Stomach (tissue), 9 donors: Measurements from ENCODE around the gene RNF166. TPM values are rescaled to one million over a fixed set of nuclear protein-coding genes. Genes with fewer than 3 reads are reported as not detected.

Source experiments
- DNase-seq, 2 donors: peaks; one replicate each; pipeline versions ENCODE4 v3.0.0 to v3.0.0-alpha.2; 2013 to 2019
- H3K27ac ChIP-seq, 5 donors: fragments of 200-600 bp in 4 of 5; sonication (generic) in 4 of 5; one replicate each; pipeline ENCODE4 v1.5.1; 2013 to 2019; ENCODE audit warnings: mild to moderate bottlenecking in 1 of 5, moderate library complexity in 1 of 5
- H3K27me3 ChIP-seq, 3 donors: fragments of 200-600 bp; sonication (generic); one replicate each; pipeline ENCODE4 v1.5.1; 2017 to 2019; ENCODE audit warnings: mixed run types in 1 of 3
- H3K36me3 ChIP-seq, 4 donors: fragments of 200-600 bp; sonication (generic); 1 replicate in 3 of 4; 2 replicates in 1 of 4; pipeline ENCODE4 v1.5.1; 2016 to 2019
- H3K4me1 ChIP-seq, 4 donors: fragments of 200-600 bp; sonication (generic); one replicate each; pipeline ENCODE4 v1.5.1; 2016 to 2019
- H3K4me3 ChIP-seq, 4 donors: fragments of 200-600 bp; sonication (generic) in 3 of 4; one replicate each; pipeline ENCODE4 v1.5.1; 2016 to 2019; ENCODE audit warnings: mild to moderate bottlenecking in 1 of 4
- H3K9me3 ChIP-seq, 4 donors: fragments of 200-600 bp; sonication (generic); one replicate each; pipeline ENCODE4 v1.5.1; 2016 to 2019
- CTCF ChIP-seq, 7 experiments: fragments of 450-650 bp in 4 of 7; fragments of 200-600 bp in 3 of 7; sonication (generic) in 3 of 7; IDR thresholded peaks; one replicate each; pipeline ENCODE4 v1.5.1; 2016 to 2019; ENCODE audit warnings: antibody characterized with exemption in 7 of 7, control low read depth in 2 of 7, mild to moderate bottlenecking in 1 of 7
- EP300 ChIP-seq: sonication (generic); formaldehyde crosslinking; IDR thresholded peaks from one replicate; pipeline ENCODE4 v1.6.1; 2017; ENCODE audit warnings: antibody characterized with exemption
- POLR2A ChIP-seq, 4 donors: fragments of 450-650 bp; IDR thresholded peaks; one replicate each; pipeline ENCODE4 v1.6.1; 2016; ENCODE audit warnings: antibody characterized with exemption in 4 of 4, control low read depth in 2 of 4, mild to moderate bottlenecking in 1 of 4, moderate library complexity in 1 of 4
- POLR2AphosphoS5 ChIP-seq, 3 donors: sonication (generic); formaldehyde crosslinking; IDR thresholded peaks; one replicate each; pipeline ENCODE4 v1.6.1; 2016; ENCODE audit warnings: antibody characterized with exemption in 3 of 3
- WGBS, 5 donors: extraction: QIAGEN DNeasy Blood & Tissue Kit in 3 of 5; methylation state at CpG; one replicate each; pipeline versions ENCODE4 v1.1.5 to v1.1.7; 2013 to 2018; 5-methylcytosine and 5-hydroxymethylcytosine counted together
- intact Hi-C: fragments of 100-400 bp; cut with DNase I; formaldehyde crosslinking; loops from one replicate; pipeline ENCODE4 v1.15.1; 2023; ENCODE audit warnings: low total_unique reads
- polyA plus RNA-seq, 3 donors: library from polyadenylated mRNA; stranded (reverse); fragments of 200-250 nt; gene quantifications; one replicate each; pipeline ENCODE4 v1.2.3, GENCODE V29; 2013
- total RNA-seq, 5 donors: library from RNA; depleted of rRNA; stranded (reverse); fragments of >200 nt; gene quantifications; one replicate each; pipeline versions ENCODE4 v1.1.0 to v1.2.3, GENCODE V29; 2014 to 2016
- donor health status: healthy with polysubstance abuse.
- donor health status: Bipolar disorder and iron deficiency.
- donor health status: healthy.

Gene RNF166
- total and polyA plus RNA-seq, 8 donors, result 8.8 to 31.9 (median 13.9) TPM

DNA sequence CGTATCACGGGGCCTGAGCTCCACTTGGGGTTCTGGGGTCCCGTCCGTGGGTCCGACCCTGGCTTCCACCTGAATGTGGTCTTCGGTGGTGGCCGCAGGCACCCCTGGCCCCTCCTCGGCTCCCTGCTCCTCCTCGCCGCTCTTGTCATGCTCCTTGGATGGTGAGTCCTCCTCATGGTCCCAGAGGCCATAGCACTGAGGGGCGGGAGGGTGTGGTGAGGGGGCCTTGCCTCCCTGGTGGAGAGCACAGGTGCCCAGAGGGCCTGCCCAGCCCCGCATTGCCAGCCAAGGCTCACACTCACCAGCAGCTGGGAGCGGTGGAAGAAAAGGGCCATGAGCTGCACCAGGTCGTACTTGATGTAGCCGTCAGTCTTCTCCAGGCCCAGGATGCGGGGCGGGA lies 15.0 kb upstream of the RNF166 start:
- 95 to 100% (median 97%) methylated on average over 5 to 17 of the region's 17 CpGs for WGBS, 5 donors
- no peaks in the 10 kb centered on the region for H3K9me3 ChIP-seq
- no peak for DNase-seq
- TF ChIP-seq POLR2A (IDR thresholded peaks at IDR 0.05), result no peak
- TF ChIP-seq EP300, result no peak
- no peak overlapping the region for H3K27ac ChIP-seq
- no peaks in the 10 kb centered on the region for H3K4me1 ChIP-seq
- no peaks in the 10 kb centered on the region for H3K27me3 ChIP-seq
- intact Hi-C loops, result no loop called here
- H3K4me3 ChIP-seq, result no peak overlapping the region
- H3K36me3 ChIP-seq, result peaks cover 86 to 100% (median 100%) of the 10 kb centered on the region in 4 donors

DNA sequence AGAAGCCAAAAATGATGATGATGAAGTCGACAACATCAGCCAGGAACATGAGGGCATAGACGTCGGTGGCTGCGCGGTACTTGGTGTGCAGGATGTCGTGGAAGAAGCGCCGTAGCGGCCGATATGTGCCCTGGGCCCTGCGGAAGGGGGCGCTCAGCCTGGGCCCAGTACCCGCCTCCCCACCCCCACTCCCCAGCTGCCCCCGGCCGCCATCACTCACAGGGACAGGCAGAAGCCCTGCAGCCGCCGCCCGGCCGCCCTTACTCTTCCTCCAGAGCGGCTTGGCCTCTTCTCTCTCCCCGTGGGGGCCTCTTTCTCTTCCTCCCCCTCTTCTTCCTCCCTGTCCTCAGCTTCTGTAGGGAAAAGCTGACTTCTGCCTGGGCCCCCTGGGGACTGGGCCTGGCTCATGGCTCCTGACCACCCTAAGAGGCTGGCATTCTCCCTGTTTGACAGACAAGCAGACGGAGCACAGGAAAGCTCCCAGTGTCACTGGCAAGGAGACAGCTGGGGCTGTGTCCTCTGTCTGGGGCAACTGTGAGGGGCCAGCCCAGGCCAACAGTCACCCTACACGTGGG lies 14.3 kb upstream of the RNF166 start:
- no peaks in the 10 kb centered on the region for H3K27me3 ChIP-seq
- no peak overlapping the region for H3K27ac ChIP-seq
- TF ChIP-seq POLR2AphosphoS5 (IDR thresholded peaks at IDR 0.05), result no peak
- no peak for TF ChIP-seq POLR2A (IDR thresholded peaks at IDR 0.05)
- no peak for TF ChIP-seq CTCF (IDR thresholded peaks at IDR 0.05)
- TF ChIP-seq EP300, result no peak
- WGBS, 5 donors, result 91 to 96% (median 95%) methylated on average over 21 to 23 of the region's 23 CpGs
- H3K9me3 ChIP-seq, result no peaks in the 10 kb centered on the region
- H3K4me3 ChIP-seq, result no peak overlapping the region
- H3K36me3 ChIP-seq, result peaks cover 86 to 100% (median 100%) of the 10 kb centered on the region in 4 donors
- intact Hi-C loops, result no loop called here
- no peak for DNase-seq
- H3K4me1 ChIP-seq, result no peaks in the 10 kb centered on the region

- no peak overlapping the region for H3K4me3 ChIP-seq
- intact Hi-C loops, result no loop called here
- TF ChIP-seq EP300 (no peak), CTCF (IDR thresholded peaks at IDR 0.05) (no peak), POLR2A (IDR thresholded peaks at IDR 0.05) (no peak), POLR2AphosphoS5 (IDR thresholded peaks at IDR 0.05) (no peak)
- peak overlapping the region in 1 of 5 donors; percentile 56 for H3K27ac ChIP-seq
- 87 to 97% (median 95%) methylated on average over 5 to 19 of the region's 19 CpGs for WGBS, 5 donors
- no peaks in the 10 kb centered on the region for H3K9me3 ChIP-seq
- DNase-seq, result no peak
- H3K27me3 ChIP-seq, result no peaks in the 10 kb centered on the region
- H3K36me3 ChIP-seq, result peaks cover 86 to 100% (median 100%) of the 10 kb centered on the region in 4 donors
- H3K4me1 ChIP-seq, result no peaks in the 10 kb centered on the region
Observed at GRCh38 chr16:88719933-88720296, 13.7 kb upstream of the RNF166 start.

DNA sequence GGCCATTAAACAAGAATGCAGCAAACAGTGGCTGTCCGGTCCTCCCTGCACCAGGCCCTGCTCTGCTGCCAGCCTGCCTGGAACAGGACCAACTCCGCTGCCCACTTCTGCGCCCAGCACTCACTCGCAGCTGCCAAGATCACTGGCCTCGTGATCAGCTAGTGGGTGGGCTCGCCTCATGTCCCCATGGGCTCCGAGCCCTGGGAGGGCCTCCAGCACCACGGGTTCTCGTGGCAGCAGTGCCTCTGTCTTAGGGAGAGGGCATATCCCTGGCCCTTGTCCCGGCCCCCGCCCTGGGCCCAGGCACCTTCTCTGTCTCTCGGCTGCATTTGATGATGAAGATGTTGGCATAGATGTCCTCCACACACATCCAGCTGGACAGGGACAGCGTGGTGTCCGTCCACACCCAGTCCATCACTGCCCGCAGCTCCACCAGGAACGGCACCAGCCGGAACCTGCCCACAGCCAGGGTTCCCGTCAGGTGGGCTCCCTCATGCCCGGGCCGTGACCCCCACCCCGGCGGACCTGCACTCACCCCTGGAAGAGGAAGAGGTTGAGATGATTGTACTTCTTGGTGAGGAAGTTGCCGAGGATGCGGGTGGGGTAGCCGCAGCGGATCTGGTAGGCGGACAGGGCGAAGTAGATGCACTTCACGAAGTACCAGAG lies 13.2 kb upstream of the RNF166 start:
- H3K27ac ChIP-seq, result peak overlapping the region in 1 of 5 donors; percentile 56
- DNase-seq, result peak in 1 of 2 donors; percentile 65

GRCh38 chr16:88718178-88718577 lies 12.0 kb upstream of the RNF166 start:
- DNase-seq, result no peak
- Histone ChIP-seq H3K9me3 (no peaks in the 10 kb centered on the region), H3K27me3 (no peaks in the 10 kb centered on the region), H3K4me1 (no peaks in the 10 kb centered on the region), H3K36me3 (peaks cover 84 to 100% (median 100%) of the 10 kb centered on the region in 4 donors), H3K4me3 (no peak overlapping the region), H3K27ac (no peak overlapping the region)
- intact Hi-C loops, result no loop called here
- TF ChIP-seq POLR2AphosphoS5 (IDR thresholded peaks at IDR 0.05) (no peak), CTCF (IDR thresholded peaks at IDR 0.05) (no peak), EP300 (no peak), POLR2A (IDR thresholded peaks at IDR 0.05) (no peak)
- WGBS, 5 donors, result 84 to 91% (median 90%) methylated on average over 9 to 11 of the region's 11 CpGs

More for the DNA sequence above, 13.2 kb upstream of the RNF166 start:
- Histone ChIP-seq H3K36me3 (peaks cover 86 to 100% (median 100%) of the 10 kb centered on the region in 4 donors), H3K4me1 (no peaks in the 10 kb centered on the region), H3K4me3 (no peak overlapping the region), H3K9me3 (no peaks in the 10 kb centered on the region), H3K27me3 (no peaks in the 10 kb centered on the region)
- TF ChIP-seq EP300, result no peak
- TF ChIP-seq POLR2AphosphoS5 (IDR thresholded peaks at IDR 0.05), result peak in 1 of 3 donors; percentile 22
- WGBS, 5 donors, result 89 to 96% (median 92%) methylated on average over 17 to 29 of the region's 29 CpGs
- intact Hi-C loops, result no loop called here
